ENCODE measurements around the gene ACTA2. TPM values are rescaled to one million over a fixed set of nuclear protein-coding genes. Genes with fewer than 3 reads are reported as not detected.

The ACTA2 gene
- total RNA-seq, 4 donors from 2014 or later: 83.5 to 342 (median 142) TPM

- H3K4me1 ChIP-seq: no peaks in the 10 kb centered on the region
- no peak for DNase-seq
- no peaks in the 10 kb centered on the region for H3K9me3 ChIP-seq
- no peak overlapping the region for H3K27ac ChIP-seq
- no peak overlapping the region for H3K4me3 ChIP-seq
- TF ChIP-seq, protein P1, sequence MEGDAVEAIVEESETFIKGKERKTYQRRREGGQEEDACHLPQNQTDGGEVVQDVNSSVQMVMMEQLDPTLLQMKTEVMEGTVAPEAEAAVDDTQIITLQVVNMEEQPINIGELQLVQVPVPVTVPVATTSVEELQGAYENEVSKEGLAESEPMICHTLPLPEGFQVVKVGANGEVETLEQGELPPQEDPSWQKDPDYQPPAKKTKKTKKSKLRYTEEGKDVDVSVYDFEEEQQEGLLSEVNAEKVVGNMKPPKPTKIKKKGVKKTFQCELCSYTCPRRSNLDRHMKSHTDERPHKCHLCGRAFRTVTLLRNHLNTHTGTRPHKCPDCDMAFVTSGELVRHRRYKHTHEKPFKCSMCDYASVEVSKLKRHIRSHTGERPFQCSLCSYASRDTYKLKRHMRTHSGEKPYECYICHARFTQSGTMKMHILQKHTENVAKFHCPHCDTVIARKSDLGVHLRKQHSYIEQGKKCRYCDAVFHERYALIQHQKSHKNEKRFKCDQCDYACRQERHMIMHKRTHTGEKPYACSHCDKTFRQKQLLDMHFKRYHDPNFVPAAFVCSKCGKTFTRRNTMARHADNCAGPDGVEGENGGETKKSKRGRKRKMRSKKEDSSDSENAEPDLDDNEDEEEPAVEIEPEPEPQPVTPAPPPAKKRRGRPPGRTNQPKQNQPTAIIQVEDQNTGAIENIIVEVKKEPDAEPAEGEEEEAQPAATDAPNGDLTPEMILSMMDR (IDR thresholded peaks at IDR 0.05): no peak
- TF ChIP-seq POLR2A (IDR thresholded peaks at IDR 0.05): no peak
- H3K27me3 ChIP-seq: no peaks in the 10 kb centered on the region
- H3K36me3 ChIP-seq: peaks cover 0 to 12% (median 0%) of the 10 kb centered on the region in 3 donors
Measured at GRCh38 chr10:88920198-88920597, 32.4 kb downstream of the ACTA2 start.

DNA sequence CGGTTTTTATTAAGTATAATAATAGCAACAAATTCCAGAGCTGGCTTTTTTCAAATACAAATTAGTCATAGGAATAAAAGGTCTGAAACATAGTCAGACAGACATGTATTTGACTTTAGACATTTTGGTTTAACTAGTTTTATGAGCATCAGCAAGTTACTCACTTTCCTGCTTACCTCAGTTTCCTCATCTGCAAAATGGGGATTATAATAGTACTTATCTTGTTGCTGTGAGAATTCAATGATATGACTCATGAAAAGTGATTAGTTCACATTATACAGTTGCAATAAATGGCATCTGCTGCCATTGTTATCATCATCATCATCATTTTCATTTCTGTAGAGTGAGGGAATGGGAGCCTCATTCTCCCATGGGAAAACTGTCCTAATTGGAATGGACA, 33.5 kb downstream of the ACTA2 start:
- H3K9me3 ChIP-seq: no peaks in the 10 kb centered on the region
- TF ChIP-seq POLR2A (IDR thresholded peaks at IDR 0.05): no peak
- TF ChIP-seq, protein P1 (IDR thresholded peaks at IDR 0.05): no peak
- no peak overlapping the region for H3K4me3 ChIP-seq
- H3K27ac ChIP-seq: no peak overlapping the region
- H3K27me3 ChIP-seq: no peaks in the 10 kb centered on the region
- peaks cover 0 to 12% (median 0%) of the 10 kb centered on the region in 3 donors for H3K36me3 ChIP-seq
- H3K4me1 ChIP-seq: no peaks in the 10 kb centered on the region
- no peak for DNase-seq

DNA sequence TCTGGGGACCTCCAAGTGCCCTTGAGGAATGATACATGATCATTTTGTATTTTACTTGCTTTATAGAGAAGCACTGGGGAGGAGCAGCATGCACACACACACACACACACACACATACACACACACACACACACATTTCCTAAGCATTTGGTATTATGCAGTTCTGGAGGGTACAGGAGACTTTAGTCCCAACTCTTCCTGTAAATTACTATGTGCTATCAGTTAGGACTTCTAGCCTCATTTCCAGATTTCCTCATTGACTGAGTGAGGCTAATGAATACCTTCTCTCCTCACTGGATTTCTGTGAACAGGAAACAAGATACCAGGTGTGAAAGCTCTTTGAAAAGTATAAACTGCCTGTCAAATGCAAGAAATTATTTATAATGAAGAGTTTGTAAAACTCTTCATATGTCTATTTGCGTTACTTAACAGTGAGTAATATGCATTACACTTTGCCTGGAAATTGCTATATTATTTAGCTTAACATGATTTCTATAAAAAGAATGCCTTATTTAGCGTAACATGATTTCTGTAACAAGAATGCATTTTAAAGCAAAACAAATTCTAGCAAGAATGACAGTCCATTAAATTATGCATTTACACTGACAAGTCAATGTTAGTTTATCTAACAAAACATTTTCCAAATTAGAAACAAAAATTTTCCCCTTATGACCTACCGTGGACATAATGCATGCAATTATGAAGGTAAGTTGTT, 34.2 kb downstream of the ACTA2 start:
- TF ChIP-seq, protein P1 (IDR thresholded peaks at IDR 0.05): no peak
- TF ChIP-seq POLR2A (IDR thresholded peaks at IDR 0.05): no peak
- Histone ChIP-seq H3K27me3 (no peaks in the 10 kb centered on the region), H3K4me3 (no peak overlapping the region), H3K36me3 (peaks cover 0 to 9% (median 0%) of the 10 kb centered on the region in 3 donors), H3K4me1 (no peaks in the 10 kb centered on the region), H3K9me3 (no peaks in the 10 kb centered on the region), H3K27ac (no peak overlapping the region)
- DNase-seq: no peak

DNA sequence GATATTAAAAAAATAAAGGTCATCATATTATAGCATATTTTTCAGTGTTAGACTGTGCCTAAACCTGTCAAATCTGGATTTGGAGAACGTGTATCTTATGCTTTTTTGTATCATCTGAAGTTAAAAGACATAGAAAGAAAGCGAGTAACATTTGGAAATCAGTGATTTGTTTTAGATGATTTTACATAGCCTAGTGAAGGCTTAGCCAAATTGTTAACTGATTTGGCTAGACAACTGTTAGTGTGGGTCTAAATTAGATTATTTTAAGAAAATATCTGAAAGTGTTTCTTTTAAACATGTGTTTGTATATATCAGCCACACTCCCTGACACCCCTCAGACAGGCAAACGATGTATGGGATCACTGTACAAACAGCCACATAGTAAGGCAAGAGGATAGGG, 35.6 kb downstream of the ACTA2 start:
- Histone ChIP-seq H3K27me3 (no peaks in the 10 kb centered on the region), H3K9me3 (no peaks in the 10 kb centered on the region), H3K27ac (no peak overlapping the region), H3K36me3 (peaks cover 0 to 7% (median 0%) of the 10 kb centered on the region in 3 donors), H3K4me3 (no peak overlapping the region), H3K4me1 (no peaks in the 10 kb centered on the region)
- TF ChIP-seq, protein P1 (IDR thresholded peaks at IDR 0.05): no peak
- TF ChIP-seq POLR2A (IDR thresholded peaks at IDR 0.05): no peak
- no peak for DNase-seq

GRCh38 chr10:88916231-88916630, 36.3 kb downstream of the ACTA2 start:
- Histone ChIP-seq H3K27me3 (no peaks in the 10 kb centered on the region), H3K4me1 (no peaks in the 10 kb centered on the region), H3K9me3 (no peaks in the 10 kb centered on the region), H3K27ac (no peak overlapping the region), H3K4me3 (no peak overlapping the region), H3K36me3 (peaks cover 0 to 7% (median 0%) of the 10 kb centered on the region in 3 donors)
- TF ChIP-seq, protein P1 (IDR thresholded peaks at IDR 0.05): no peak
- no peak for TF ChIP-seq POLR2A (IDR thresholded peaks at IDR 0.05)
- no peak for DNase-seq

Measured in Peyer's patch (tissue), 4 donors.